ENCODE data around the gene WFDC9.
"Not testable (repeated sequence)": the region's sequence is repeated elsewhere in the genome, so short reads cannot be mapped to it uniquely, and the experiment has no call there.

The WFDC9 gene

DNA sequence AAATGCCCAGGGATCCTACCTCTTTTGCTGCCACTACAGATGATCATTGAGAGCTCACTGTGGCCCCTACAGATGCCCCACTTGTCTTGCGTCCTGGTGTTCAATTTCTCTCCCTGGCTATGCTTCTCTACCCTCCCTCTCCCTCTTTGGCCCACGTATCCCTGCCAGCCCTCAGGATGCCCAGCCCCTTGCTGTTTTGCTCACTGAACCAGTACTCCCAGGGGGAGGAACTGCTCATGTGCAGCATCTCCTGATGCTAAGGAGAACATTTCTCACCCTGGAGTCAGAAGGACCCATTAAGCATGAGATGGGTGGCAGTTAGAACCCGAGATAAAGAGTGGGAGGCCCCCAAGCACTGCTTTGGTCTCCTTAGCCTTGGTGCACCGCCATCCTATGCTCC is at the start of gene WFDC9:
Gene WFDC9, minus strand, starts transcription at position 101 of the 400 bp plus-strand sequence. CDS start 21,103 bp downstream, outside the sequence.
- no peak for DNase-seq (ENCODE audit: low read depth in 2 of 2)

DNA sequence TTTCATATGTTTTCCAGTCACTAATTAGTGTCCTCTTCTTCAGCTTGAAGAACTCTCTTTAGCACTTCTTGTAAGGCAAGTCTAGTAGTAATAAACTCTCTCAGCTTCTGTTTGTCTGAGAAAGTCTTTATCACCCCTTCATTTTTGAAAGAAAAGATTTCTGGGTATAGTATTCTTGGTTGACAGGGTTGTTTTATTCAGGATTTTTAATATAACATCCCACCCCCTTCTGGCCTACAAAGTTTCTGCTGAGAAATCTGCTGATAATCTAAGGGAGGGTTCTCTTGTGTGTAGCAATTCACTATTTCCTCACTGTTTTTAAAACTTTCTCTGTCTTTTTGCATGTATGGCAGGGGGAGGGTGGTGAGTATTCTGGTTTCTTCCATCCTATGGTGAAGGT is 48.6 kb upstream of the WFDC9 start:
- DNase-seq (ENCODE audit: low read depth in 2 of 2) = no peak

DNA sequence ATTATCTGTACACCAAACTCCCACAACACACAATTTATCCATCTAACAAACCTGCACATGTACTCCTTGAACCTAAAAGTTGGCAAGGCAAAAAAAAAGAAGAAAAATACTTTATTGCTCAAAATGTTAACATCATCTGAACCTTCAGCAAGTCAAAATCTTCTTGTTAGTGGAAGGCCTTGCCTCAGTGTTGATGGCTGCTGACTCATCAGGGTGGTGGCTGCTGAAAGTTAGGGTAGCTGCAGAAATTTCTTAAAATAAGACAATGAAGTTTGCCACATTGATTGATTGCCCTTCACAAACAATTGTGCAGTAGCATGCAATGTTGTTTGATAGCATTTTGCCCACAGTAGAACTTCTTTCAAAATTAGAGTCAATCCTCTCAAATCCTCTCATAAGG is 41.7 kb upstream of the WFDC9 start:
- DNase-seq (ENCODE audit: low read depth in 2 of 2) = no peak

DNA sequence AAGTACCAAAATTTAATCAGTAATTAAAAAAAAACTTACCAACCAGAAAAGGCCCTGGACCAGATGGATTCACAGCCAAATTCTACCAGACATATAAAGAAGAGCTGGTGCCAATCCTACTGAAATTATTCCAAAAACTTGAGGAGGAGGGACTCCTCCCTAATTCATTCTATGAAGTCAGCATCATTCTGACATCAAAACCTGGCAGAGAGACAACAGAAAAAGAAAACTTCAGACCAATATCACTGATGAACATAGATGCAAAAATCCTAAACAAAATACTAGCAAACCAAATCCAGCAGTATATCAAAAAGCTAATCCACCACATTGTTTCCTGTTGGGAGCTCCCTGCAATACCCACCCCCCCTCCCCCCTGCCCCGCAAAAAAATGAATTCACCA is 39.1 kb upstream of the WFDC9 start, which contains the start of gene WFDC11:
Gene WFDC11, minus strand, starts transcription at position 101 of the 400 bp plus-strand sequence. CDS start 19,639 bp downstream, outside the sequence.
- no peak for DNase-seq (ENCODE audit: low read depth in 2 of 2)

DNA sequence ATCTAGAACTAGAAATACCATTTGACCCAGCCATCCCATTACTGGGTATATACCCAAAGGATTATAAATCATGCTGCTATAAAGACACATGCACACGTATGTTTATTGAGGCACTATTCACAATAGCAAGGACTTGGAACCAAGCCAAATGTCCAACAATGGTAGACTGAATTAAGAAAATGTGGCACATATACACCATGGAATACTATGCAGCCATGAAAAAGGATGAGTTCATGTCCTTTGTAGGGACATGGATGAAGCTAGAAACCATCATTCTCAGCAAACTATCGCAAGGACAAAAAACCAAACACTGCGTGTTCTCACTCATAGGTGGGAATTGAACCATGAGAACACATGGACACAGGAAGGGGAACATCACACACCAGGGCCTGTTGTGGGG is 26.0 kb upstream of the WFDC9 start:
- DNase-seq (ENCODE audit: low read depth in 2 of 2) = not testable (repeated sequence)

DNA sequence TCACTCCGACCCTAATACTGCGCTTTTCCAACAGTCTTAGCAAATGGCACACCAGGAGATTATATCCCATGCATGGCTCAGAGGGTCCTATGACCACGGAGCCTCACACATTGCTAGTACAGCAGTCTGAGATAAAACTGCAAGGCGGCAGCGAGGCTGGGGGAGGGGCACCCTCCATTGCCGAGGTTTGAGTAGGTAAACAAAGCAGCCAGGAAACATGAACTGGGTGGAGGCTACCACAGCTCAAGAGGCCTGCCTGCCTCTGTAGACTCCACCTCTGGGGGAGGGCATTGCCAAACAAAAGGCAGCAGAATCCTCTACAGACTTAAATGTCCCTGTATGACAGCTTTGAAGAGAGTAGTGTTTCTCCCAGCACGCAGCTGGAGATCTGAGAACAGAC is 20.6 kb upstream of the WFDC9 start:
- not testable (repeated sequence) for DNase-seq (ENCODE audit: low read depth in 2 of 2)

DNA sequence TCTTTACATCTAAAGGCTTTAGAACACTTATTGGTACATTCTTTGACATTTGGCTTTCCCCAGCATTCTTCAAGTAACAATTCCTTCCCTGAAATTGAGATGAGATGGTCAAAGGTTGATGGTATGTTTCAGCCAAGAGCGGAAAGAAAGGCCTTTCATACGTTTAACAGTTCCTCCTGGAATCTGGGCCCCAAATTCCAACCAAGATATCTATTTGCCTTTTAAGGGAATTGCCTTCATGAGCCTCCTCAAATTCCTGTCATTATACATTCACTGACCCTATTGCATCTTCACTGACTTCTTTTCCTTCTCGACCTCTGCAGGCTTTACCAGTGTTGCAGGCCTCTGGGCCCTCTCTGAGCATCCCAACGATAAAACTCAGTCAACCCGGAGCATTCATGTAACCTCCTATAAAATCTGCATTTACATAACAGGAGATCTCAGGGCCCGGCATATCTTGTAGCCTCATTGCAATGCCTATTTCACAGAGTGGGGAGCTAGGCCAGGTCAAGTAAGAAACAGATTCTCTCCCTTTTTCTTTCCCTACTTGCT is 18.3 kb upstream of the WFDC9 start:
- no peak for DNase-seq (ENCODE audit: low read depth in 2 of 2)

DNA sequence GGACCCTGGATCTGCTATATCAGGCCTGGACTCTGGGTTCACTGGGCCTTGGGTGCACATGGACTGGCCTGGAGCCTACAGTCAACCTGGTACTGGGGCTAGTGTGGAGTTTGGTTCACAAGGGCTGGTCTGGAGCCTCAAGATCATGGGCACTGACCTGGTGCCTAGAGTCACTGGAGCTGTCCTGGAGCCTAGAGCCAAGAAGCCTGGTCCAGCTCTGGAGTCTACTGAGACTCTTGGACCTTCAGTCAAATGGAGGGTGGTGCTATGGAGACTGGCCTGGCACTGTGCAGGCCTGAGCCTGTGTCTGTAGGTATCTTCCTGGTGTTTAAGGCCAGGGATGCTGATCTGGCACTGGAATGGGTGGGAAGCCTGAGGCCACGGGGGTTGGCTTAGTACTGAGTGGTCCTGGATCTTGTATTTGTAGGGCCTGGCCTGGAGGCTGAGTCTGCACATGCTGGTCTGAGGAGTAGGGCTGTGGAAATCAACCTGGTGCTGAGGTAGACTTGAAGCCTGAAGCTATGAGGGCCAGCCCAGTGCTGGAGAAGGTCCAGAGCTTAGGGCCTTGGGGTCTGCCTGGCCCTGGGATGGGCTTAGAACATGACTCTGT is 16.5 kb upstream of the WFDC9 start:
- no peak for DNase-seq (ENCODE audit: low read depth in 2 of 2)

DNA sequence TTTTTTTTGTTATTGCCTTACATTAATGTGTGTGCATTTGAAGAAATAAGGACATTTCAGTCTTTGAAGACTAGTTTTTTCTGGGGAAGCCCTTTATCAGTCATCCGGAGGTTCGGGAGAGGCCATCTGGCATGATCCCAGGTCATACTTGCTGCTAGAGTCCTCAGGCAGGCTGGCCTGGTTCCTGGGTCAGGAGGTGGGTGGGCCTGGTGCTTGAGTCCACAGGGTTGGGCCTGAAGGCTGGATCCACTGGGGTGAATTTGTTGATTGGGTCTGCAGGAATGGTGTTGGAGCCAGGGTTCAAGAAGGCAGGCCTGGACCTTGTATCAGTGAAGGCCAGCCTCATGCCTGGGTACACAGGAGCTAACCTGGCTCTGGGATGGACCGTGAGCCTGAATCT is 15.8 kb upstream of the WFDC9 start:
- DNase-seq (ENCODE audit: low read depth in 2 of 2) = no peak

DNA sequence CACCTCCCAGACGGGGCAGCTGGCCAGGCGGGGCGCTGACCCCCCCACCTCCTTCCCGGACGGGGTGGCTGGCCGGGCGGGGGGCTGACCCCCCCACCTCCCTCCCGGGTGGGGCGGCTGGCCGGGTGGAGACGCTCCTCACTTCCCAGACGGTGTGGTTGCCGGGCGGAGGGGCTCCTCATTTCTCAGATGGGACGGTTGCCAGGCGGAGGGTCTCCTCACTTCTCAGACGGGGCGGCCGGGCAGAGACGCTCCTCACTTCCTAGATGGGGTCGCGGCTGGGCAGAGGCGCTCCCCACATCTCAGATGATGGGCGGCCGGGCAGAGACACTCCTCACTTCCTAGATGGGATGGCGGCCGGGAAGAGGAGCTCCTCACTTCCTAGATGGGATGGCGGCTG is 14.8 kb upstream of the WFDC9 start:
- DNase-seq (ENCODE audit: low read depth in 2 of 2) = not testable (repeated sequence)

DNA sequence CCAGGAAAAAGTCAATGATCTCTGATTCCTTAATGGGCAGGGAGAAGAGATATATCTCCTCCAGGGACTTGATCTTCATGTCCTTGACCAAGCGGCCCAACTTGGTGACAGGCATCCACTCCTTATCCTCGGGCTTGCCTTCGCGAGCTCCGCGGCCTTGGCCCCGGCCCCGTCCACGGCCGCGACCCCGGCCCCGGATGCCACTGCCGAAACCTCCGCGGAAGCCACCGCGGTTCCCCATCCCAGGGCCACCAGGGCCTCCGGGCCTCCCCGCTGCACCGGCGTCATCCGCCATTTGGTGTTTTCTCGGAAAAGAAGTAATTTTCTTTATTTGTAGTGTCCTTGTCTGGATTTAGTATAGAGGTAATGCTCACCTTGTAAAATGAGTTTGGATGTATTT is 10.0 kb upstream of the WFDC9 start:
- not testable (repeated sequence) for DNase-seq (ENCODE audit: low read depth in 2 of 2)

DNA sequence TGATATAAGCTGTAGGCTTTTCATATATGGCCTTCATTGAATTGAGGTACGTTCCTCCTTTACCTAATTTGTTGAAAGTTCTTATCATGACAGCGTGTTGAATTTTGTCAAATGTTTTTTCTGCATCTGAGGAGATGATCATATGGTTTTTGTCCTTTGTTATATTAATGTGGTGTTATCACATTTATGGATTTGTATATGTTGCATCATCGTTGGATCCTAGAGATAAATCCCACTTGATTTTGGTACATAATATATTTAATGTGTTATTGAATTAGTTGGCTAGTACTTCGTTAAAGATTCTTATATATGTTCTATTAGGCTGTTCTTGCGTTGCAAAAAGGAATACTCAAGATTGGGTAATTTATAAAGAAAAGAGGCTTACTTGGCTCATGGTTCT is 8.6 kb upstream of the WFDC9 start:
- DNase-seq (ENCODE audit: low read depth in 2 of 2) = no peak

DNA sequence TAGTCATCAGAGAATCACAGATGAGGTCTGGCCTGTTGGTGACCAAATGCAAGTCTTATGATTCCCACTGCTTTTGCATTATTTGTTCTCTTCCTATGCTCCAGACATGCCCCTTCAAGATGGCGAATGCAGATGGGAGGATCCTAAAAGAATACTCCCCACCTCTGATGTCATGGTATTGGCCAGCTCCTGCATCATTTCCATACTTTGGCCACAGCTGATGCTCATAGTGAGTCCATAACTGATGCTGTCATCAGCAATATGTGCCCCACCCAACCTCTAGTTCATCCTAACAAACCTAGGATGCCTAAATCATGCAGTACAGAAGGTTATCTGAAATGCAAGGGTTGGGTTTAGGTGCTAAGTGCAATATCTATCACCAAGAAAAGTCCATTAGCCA is 5.4 kb upstream of the WFDC9 start:
- DNase-seq (ENCODE audit: low read depth in 2 of 2) = no peak

DNA sequence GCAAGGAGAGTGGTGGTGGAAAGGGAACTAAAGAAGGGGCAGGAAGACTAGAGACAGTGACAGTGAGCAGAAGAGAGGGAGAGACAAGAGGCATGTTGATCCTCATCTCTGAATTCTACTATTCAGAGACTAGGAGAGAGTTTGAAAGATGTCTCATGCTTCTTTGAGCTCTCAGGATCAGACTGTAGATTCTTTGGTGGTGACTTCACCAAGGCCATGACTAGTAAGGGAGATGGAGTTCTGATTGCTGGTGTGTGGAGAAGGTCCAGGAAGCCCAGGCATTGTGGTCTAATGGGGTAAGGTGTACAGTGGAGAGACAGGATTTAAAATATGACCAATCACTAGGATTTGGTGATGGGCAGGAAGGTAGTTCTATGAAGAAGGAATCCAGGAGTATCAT is 713 bp downstream of the WFDC9 start:
- no peak for DNase-seq (ENCODE audit: low read depth in 2 of 2)

DNA sequence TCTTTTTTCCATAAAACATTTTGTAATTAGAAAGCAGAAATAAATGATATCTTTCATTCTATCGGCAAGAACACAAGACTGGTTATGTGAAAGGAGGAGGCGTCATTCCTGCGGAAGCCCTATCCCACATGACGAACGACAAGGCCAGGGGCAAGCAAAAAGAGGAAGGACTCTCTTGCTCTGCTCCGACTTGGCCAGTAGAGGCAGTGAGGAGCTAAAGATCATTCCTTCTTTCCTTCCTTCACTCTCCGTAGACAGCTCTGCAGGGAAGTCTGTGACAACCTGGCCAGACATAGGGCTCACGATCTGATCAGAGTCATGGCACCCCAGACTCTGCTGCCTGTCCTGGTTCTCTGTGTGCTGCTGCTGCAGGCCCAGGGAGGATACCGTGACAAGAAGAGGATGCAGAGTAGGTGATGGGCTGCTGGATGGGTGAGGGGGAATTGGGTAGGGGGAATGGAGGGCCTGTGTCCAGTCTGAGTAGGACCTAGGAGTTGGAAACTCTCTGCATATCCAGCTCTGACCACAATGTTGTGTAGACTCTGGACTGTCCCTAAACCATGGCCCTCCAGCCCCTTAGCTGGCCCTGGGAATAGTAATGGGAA is 1.5 kb downstream of the WFDC9 start, which contains the start of gene WFDC10A:
Gene WFDC10A, plus strand, starts transcription at position 244 of the 605 bp plus-strand sequence. Its CDS starts 75 bp downstream, at position 319.
- DNase-seq (ENCODE audit: low read depth in 2 of 2) = peak; percentile 10 to 23

DNA sequence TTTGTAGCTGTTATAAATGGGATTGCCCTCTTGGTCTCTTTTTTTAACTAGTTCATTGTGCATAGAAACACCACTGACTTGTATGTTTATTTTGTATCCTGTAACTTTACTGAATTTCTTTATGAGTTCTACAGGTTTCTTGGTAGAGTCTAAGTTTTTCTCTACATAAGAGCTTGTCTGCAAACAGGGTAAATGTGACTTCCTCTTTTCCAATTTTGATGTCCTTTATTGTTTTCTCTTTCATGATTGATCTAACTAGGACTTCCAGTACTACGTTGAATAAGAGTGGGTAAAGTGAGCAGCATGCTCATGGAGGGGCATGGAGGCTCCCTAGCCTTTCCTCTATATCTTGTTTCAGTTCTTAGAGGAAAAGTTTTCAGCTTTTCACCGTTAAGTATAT is 4.5 kb downstream of the WFDC9 start:
- DNase-seq (ENCODE audit: low read depth in 2 of 2) = no peak

DNA sequence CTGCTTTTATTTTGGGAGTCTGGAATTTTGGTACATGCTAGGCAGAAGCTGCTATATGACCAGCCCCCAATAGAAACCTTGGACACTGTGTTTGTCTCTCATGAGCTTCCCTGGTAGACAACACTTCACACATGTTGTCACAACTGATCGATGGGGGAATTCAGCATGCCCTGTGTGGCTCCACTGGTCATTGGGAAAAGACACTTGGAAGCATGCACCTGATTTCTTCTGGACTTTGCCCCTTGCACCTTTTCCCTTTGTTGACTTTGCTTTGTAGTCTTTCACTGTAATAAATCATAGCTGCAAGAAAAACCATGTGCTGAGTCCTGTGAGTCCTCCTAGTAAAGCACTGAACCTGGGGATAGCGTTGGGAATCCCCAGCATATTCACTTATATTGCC is 9.5 kb downstream of the WFDC9 start:
- no peak for DNase-seq (ENCODE audit: low read depth in 2 of 2)

DNA sequence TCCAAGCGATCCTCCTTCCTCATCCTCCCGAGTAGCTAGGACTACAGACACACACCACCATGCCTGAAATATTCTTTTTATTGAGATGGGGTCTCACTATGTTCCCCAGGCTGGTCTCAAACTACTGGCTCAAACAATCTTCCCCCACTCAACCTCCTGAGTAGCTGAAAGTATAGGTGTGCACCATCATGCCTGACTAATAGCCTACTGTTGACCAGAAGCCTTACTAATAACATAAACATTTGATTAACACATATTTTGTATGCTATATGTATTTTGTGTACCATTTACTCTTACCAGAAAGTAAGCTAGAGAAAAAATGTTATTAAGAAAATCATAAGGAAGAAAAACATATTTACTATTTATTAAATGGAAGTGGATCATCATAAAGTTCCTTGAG is 13.5 kb downstream of the WFDC9 start:
- no peak for DNase-seq (ENCODE audit: low read depth in 2 of 2)

DNA sequence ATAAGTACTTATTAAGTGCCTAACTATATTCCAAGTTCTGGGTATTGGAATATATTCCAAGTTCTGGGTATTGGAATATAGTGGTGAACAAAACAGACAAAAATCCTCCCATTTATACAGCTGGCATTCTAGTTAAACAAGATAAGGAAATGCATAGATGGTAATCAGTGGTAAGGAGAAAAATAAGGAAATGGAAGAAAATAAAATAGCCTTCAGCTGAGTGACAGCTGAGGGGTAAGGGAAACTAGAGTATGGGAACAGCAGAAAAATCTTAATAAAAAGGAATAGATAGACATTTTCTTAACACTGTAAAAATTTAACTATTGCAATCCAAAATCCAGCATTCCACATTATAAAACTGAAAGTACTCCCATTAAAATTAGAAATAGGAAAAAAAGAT is 18.8 kb downstream of the WFDC9 start:
- no peak for DNase-seq (ENCODE audit: low read depth in 2 of 2)

DNA sequence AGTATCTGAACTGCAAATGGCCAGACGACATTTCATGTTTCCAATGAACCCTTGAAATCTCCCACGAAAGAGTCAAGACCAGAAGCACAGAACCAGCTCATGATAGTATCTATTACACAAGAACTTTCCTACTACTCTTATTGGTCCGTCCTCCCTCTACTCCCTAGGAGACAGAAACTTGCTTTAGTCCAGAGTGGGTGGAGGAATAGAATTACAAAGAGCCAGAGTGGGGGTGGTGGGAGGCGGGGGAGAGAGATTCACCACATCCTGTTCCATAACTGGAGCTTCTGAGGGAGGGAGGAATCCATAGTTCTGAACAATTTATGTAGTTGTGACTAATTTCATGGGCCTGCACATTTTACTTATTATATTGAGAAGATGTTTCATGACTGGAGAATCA is 20.0 kb downstream of the WFDC9 start:
- DNase-seq (ENCODE audit: low read depth in 2 of 2) = peak in 1 of 2 donors; percentile 49

DNA sequence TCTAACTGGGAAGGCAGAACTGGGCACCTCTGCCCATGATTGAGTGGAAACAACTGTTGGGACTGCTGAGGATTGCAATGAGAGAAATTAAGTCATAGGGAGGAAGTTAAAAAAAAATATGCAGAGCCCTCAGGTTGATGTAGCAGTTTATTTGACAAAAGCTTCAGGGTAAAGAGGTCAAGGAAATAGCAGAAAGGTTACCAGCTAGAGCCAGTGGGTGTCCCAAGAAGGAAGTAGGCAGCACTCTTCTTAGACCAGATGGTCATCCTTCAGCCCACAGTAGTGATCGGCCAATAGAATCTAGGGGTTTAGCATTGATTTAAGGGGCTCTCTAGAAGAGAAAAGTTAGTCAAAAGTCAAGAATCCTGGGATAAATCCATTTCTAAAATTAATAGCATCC is 23.3 kb downstream of the WFDC9 start:
- DNase-seq (ENCODE audit: low read depth in 2 of 2) = no peak

DNA sequence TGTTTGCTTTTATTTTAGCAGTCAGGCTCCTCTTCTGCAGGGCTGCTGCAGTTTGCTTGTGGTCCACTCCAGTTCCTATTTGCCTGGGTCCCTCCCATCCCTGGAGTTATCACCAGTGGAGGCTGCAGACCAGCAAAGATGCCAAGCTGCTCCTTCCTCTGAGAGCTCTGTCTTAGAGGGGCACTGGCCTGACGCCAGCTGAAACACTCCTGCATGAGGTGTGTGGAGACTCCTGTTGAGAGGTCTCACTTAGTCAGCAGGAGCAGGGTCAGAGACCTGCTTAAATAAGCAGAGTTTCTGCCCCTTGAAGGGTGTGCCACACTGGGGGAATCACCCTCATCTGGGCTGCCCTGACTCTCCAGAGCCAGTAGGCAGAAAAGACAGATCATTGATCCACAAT is 35.8 kb downstream of the WFDC9 start:
- no peak for DNase-seq (ENCODE audit: low read depth in 2 of 2)

DNA sequence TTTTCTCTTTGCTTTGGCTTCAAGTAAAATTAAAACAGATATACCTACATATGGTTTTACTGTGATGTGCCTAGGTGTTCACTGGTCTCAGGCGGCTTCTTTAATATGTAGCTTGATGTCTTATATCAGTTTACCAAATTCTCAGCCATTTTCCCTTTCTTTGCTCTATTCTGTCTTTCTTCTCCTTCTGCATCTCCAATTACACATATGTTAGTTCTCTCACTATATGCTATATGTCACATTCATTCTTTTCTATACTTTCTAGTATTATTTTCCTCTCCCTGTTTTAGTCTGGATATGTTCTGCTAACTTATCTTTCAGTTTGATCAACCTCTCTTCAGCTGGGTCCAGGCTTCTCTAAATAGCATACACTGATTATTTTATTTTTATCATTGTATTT is 37.6 kb downstream of the WFDC9 start:
- no peak for DNase-seq (ENCODE audit: low read depth in 2 of 2)

Measured in activated CD4-positive, alpha-beta T cell treated with anti-CD3 and anti-CD28 coated beads for 24 hours (primary cell).